Psoas muscle (tissue), 8 donors: ENCODE data around the gene IGFLR1. TPM values are rescaled to one million over a fixed set of nuclear protein-coding genes. Genes with fewer than 3 reads are reported as not detected.

Experiments used
- ATAC-seq, 4 donors: fragments of 200-7000 bp; cut with Tn5 transposase; one replicate each; pipeline ENCODE4 v1.9.1; 2020; ENCODE audit warnings: moderate library complexity in 3 of 4, mild to moderate bottlenecking in 2 of 4
- DNase-seq, 2 donors: peaks; one replicate each; pipeline ENCODE4 v3.0.0-alpha.2; 2020
- H3K27ac ChIP-seq: fragments of 200-600 bp; one replicate; pipeline ENCODE4 v1.8.0; 2022
- H3K27me3 ChIP-seq, 3 donors: fragments of 200-600 bp in 1 of 3; one replicate each; pipeline versions ENCODE4 v1.6.1 to v1.8.0; 2013 to 2022; ENCODE audit warnings: low read length in 2 of 3, mild to moderate bottlenecking in 2 of 3, moderate library complexity in 1 of 3; ENCODE audit not compliant: insufficient read depth in 3 of 3
- H3K36me3 ChIP-seq, 2 donors: fragments of 200-600 bp in 1 of 2; one replicate each; pipeline versions ENCODE4 v1.6.1 to v1.8.0; 2013 to 2022; ENCODE audit warnings: low read depth in 1 of 2, mild to moderate bottlenecking in 1 of 2, moderate library complexity in 1 of 2; ENCODE audit not compliant: insufficient read depth in 1 of 2
- H3K4me1 ChIP-seq: fragments of 200-600 bp; one replicate; pipeline ENCODE4 v1.8.0; 2022
- H3K4me3 ChIP-seq: fragments of 200-600 bp; one replicate; pipeline ENCODE4 v1.8.0; 2022; ENCODE audit warnings: mild to moderate bottlenecking
- H3K9me3 ChIP-seq: fragments of 200-600 bp; one replicate; pipeline ENCODE4 v1.8.0; 2022
- WGBS, 3 donors: extraction: QIAGEN DNeasy Blood & Tissue Kit; methylation state at CpG; one replicate each; pipeline versions ENCODE4 v1.1.6 to v1.1.7; 2013; 5-methylcytosine and 5-hydroxymethylcytosine counted together
- intact Hi-C, 2 donors: fragments of 100-400 bp; cut with DNase I; formaldehyde crosslinking; loops; one replicate each; pipeline versions ENCODE4 v1.11.0 to v1.14.2; 2022
- polyA plus RNA-seq, 3 donors: library from polyadenylated mRNA; stranded (reverse); fragments of 200-250 nt; gene quantifications; one replicate each; pipeline ENCODE4 v1.2.3, GENCODE V29; 2013
- total RNA-seq, 4 donors: library from RNA; stranded (reverse); fragmentation: NEBNext Ultra II Directional in 2 of 4; extraction: Animal tissue kit (Norgen Biotek cat#: 25700) in 2 of 4; gene quantifications; one replicate each; pipeline versions ENCODE4 v1.2.1 to v1.2.4, GENCODE V29; 2021 to 2023
- TF ChIP-seq, protein P1 (sequence below): fragments of 200-600 bp; IDR thresholded peaks from one replicate; pipeline ENCODE4 v1.8.0; 2022; ENCODE audit warnings: antibody characterized with exemption
- donor health status: healthy with polysubstance abuse.
- donor health status: DM: no; HTN: no; CAD: no; lungs with moderate emphysema.
- donor health status: Bipolar disorder and iron deficiency.
- donor health status: healthy.
- donor health status: DM: yes; HTN: yes; CAD: no.
- donor health status: DM: no; HTN: no; CAD: no.
- donor health status: DM: no; HTN: no; CAD: no.
- donor health status: DM: yes; HTN: yes; CAD: no.

Gene IGFLR1
- total and polyA plus RNA-seq, 7 donors = 2.0 to 12.4 (median 5.8) TPM

- Histone ChIP-seq H3K27ac (no peak overlapping the region), H3K9me3 (no peaks in the 10 kb centered on the region), H3K4me3 (no peak overlapping the region), H3K4me1 (peaks cover 23% of the 10 kb centered on the region), H3K27me3 (no peaks in the 10 kb centered on the region), H3K36me3 (peaks cover 3 to 53% of the 10 kb centered on the region in 2 donors)
- ATAC-seq (no peak), DNase-seq (no peak)
- TF ChIP-seq, protein P1, sequence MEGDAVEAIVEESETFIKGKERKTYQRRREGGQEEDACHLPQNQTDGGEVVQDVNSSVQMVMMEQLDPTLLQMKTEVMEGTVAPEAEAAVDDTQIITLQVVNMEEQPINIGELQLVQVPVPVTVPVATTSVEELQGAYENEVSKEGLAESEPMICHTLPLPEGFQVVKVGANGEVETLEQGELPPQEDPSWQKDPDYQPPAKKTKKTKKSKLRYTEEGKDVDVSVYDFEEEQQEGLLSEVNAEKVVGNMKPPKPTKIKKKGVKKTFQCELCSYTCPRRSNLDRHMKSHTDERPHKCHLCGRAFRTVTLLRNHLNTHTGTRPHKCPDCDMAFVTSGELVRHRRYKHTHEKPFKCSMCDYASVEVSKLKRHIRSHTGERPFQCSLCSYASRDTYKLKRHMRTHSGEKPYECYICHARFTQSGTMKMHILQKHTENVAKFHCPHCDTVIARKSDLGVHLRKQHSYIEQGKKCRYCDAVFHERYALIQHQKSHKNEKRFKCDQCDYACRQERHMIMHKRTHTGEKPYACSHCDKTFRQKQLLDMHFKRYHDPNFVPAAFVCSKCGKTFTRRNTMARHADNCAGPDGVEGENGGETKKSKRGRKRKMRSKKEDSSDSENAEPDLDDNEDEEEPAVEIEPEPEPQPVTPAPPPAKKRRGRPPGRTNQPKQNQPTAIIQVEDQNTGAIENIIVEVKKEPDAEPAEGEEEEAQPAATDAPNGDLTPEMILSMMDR = no peak
- intact Hi-C loops = no loop called here
- WGBS, 3 donors = 90 to 91% (median 90%) methylated on average over 9 of the region's 9 CpGs
Measured at GRCh38 chr19:35720163-35720524, 22.1 kb downstream of the IGFLR1 start.

- peak overlapping the region; percentile 95 for H3K4me3 ChIP-seq
- WGBS, 3 donors = 85 to 88% (median 85%) methylated on average over 32 of the region's 32 CpGs
- H3K27ac ChIP-seq = peak overlapping the region; percentile 89
- TF ChIP-seq, protein P1 = no peak
- intact Hi-C loops = loop anchor here (5.0 kb wide), 2 partner anchors 72 to 172 kb away; partner anchors contain the start of genes COX6B1 (in 1 of the 2) and TMEM147 (in 1 of the 2)
- no peak for DNase-seq
- H3K36me3 ChIP-seq = peaks cover 3 to 47% of the 10 kb centered on the region in 2 donors
- no peak for ATAC-seq
- no peaks in the 10 kb centered on the region for H3K9me3 ChIP-seq
- H3K4me1 ChIP-seq = peaks cover 23% of the 10 kb centered on the region
- no peaks in the 10 kb centered on the region for H3K27me3 ChIP-seq
Measured at GRCh38 chr19:35719402-35720162, 22.7 kb downstream of the IGFLR1 start.

DNA sequence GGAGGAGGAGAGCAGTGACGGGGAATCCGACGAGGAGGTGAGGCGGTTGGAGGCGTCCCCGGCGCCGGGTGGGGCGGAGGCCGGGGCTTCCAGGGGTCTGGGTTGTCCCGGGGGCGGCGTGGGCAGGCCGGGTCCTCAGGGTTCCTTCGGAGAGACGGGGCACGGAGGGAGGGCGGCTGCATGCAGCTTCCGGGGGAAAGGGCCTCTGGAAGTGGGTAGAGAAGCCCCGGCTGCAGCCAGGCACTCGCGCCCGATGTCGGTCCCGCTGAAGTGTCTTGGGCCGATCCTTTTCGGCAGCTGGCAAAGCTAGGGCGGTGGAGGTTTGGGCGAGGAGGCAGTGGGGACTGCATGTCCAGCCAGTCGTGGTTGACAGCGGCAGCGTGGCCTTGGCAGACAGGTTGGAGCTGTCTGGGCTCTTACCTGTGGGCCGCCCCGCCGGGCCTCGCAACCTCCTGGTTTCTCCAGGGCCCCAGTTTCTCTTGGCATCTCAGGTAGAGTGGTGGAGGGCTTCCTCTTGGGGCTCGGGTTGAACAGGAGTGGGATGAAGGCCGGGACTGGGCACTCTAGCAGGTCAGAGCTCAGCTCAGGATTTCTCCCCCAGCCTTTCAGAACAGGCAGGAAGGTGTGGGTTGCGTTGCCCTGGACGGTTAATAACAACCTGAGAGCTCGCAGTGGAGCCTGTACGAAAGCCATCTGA lies 23.8 kb downstream of the IGFLR1 start:
- H3K4me3 ChIP-seq = peak overlapping the region; percentile 95
- H3K4me1 ChIP-seq = peaks cover 23% of the 10 kb centered on the region
- TF ChIP-seq, protein P1 = no peak
- peak overlapping the region; percentile 89 for H3K27ac ChIP-seq
- H3K27me3 ChIP-seq = no peaks in the 10 kb centered on the region
- intact Hi-C loops = loop anchor here (1.0 to 5.0 kb wide), 3 partner anchors 71 to 213 kb away; partner anchors contain the start of genes COX6B1 (in 1 of the 2) and TMEM147 (in 1 of the 2)
- DNase-seq (peak; percentile 40 to 70), ATAC-seq (no peak)
- H3K9me3 ChIP-seq = no peaks in the 10 kb centered on the region
- 1% methylated on average over 37 to 42 of the region's 42 CpGs for WGBS, 3 donors
- peaks cover 0 to 36% of the 10 kb centered on the region in 2 donors for H3K36me3 ChIP-seq

GRCh38 chr19:35717665-35718344 lies 24.4 kb downstream of the IGFLR1 start, which contains the start of gene KMT2B:
Gene KMT2B, plus strand, starts transcription at chr19:35718003. Its CDS starts 16 bp downstream, at chr19:35718019.
- Histone ChIP-seq H3K36me3 (peaks cover 0 to 29% of the 10 kb centered on the region in 2 donors), H3K4me1 (peaks cover 23% of the 10 kb centered on the region), H3K9me3 (no peaks in the 10 kb centered on the region), H3K27me3 (no peaks in the 10 kb centered on the region), H3K27ac (peak within 1 kb of the TSS; percentile 94), H3K4me3 (peak within 1 kb of the TSS; percentile 95)
- ATAC-seq = peak; percentile 79 to 84 (median 82)
- DNase-seq = peak; percentile 97 to 98
- TF ChIP-seq, protein P1 = no peak
- intact Hi-C loops = loop anchor here (1.0 to 5.0 kb wide), 6 partner anchors 23 to 213 kb away; partner anchors contain the start of genes COX6B1 (in 1 of the 2) and TMEM147 (in 1 of the 2)
- WGBS, 3 donors = 0 to 3% (median 1%) methylated on average over 10 to 107 of the region's 109 CpGs
